Neural cell (in vitro differentiated cells): ENCODE data around the gene SYNGR1. TPM values are rescaled to one million over a fixed set of nuclear protein-coding genes. Genes with fewer than 3 reads are reported as not detected.

Experiments
- H2AFZ ChIP-seq: fragments of 200-600, 300-800 bp; sonication (generic), shearing (Covaris generic); 2 replicates; pipeline ENCODE4 v1.6.0; 2014; ENCODE audit warnings: low read depth, mild to moderate bottlenecking, antibody characterized with exemption, low read length, moderate library complexity
- H3F3A ChIP-seq: fragments of 200-600 bp; shearing (Covaris generic); 2 replicates; pipeline ENCODE4 v1.6.1; 2016; ENCODE audit warnings: mild to moderate bottlenecking, moderate library complexity, mixed read lengths, antibody characterized with exemption, low read length; ENCODE audit not compliant: insufficient read depth, poor library complexity, severe bottlenecking
- H3K27ac ChIP-seq: fragments of 200-600, 300-800 bp; sonication (generic), shearing (Covaris generic); 2 replicates; pipeline ENCODE4 v1.5.1; 2014; ENCODE audit warnings: mild to moderate bottlenecking, low read length, moderate library complexity
- H3K27me3 ChIP-seq: fragments of 300-800, 200-600 bp; sonication (generic), shearing (Covaris generic); 2 replicates; pipeline ENCODE4 v1.6.0; 2014; ENCODE audit warnings: mild to moderate bottlenecking, low read depth, low read length, moderate library complexity; ENCODE audit not compliant: insufficient read depth
- H3K36me3 ChIP-seq: fragments of 300-800, 200-600 bp; sonication (generic), shearing (Covaris generic); 2 replicates; pipeline ENCODE4 v1.5.1; 2014; ENCODE audit warnings: mild to moderate bottlenecking, antibody characterized with exemption, low read length, moderate library complexity; ENCODE audit not compliant: insufficient read depth
- H3K4me2 ChIP-seq: fragments of 300-800, 200-600 bp; sonication (generic), shearing (Covaris generic); 2 replicates; pipeline ENCODE4 v1.6.0; 2014; ENCODE audit warnings: mild to moderate bottlenecking, low read length
- H3K4me3 ChIP-seq: fragments of 300-800, 200-600 bp; sonication (generic), shearing (Covaris generic); 2 replicates; pipeline ENCODE4 v1.5.1; 2014; ENCODE audit warnings: mild to moderate bottlenecking, low read length, moderate library complexity
- H3K79me2 ChIP-seq: fragments of 200-600 bp; shearing (Covaris generic); replicated peaks from 2 replicates; pipeline ENCODE4 v1.6.0; 2014; ENCODE audit warnings: mild to moderate bottlenecking, low read length, moderate library complexity; ENCODE audit not compliant: insufficient read depth
- H3K9ac ChIP-seq: fragments of 300-800, 200-600 bp; sonication (generic), shearing (Covaris generic); 2 replicates; pipeline ENCODE4 v1.6.1; 2016; ENCODE audit warnings: mild to moderate bottlenecking, low read length, mixed read lengths
- H3K9me2 ChIP-seq: fragments of 200-600 bp; shearing (Covaris generic); 2 replicates; pipeline ENCODE4 v1.6.1; 2016; ENCODE audit warnings: mild to moderate bottlenecking, low read length, mixed read lengths; ENCODE audit not compliant: insufficient read depth
- H3K9me3 ChIP-seq: fragments of 200-600, 300-800 bp; sonication (generic), shearing (Covaris generic); 2 replicates; pipeline ENCODE4 v1.6.1; 2016; ENCODE audit warnings: mild to moderate bottlenecking, mixed run types, low read length, moderate library complexity, mixed read lengths
- H4K20me1 ChIP-seq: fragments of 200-600 bp; shearing (Covaris generic); 2 replicates; pipeline ENCODE4 v1.6.1; 2016; ENCODE audit warnings: mild to moderate bottlenecking, mixed run types; ENCODE audit not compliant: insufficient read depth
- CTCF ChIP-seq: fragments of 450-650 bp; IDR thresholded peaks from 2 replicates; pipeline ENCODE4 v1.5.1; 2014; ENCODE audit warnings: antibody characterized with exemption, mild to moderate bottlenecking, moderate library complexity; ENCODE audit not compliant: poor library complexity, severe bottlenecking
- EP300 ChIP-seq: fragments of 450-650 bp; conservative IDR thresholded peaks from 2 replicates; pipeline ENCODE4 v1.6.1; 2014; ENCODE audit warnings: antibody characterized with exemption, mild to moderate bottlenecking, moderate library complexity; ENCODE audit not compliant: poor library complexity, severe bottlenecking
- EZH2 ChIP-seq: fragments of 200-600, 300-800 bp; shearing (Covaris generic), sonication (generic); IDR thresholded peaks from 2 replicates; pipeline ENCODE4 v1.6.1; 2014; ENCODE audit warnings: antibody characterized with exemption, low read length, borderline replicate concordance, mild to moderate bottlenecking; ENCODE audit not compliant: insufficient read depth, poor library complexity, severe bottlenecking
- MXI1 ChIP-seq: fragments of 450-650 bp; conservative IDR thresholded peaks from 2 replicates; pipeline ENCODE4 v1.6.1; 2014; ENCODE audit warnings: antibody characterized with exemption, mild to moderate bottlenecking; ENCODE audit not compliant: poor library complexity, severe bottlenecking
- POLR2AphosphoS5 ChIP-seq: IDR thresholded peaks from 2 replicates; pipeline ENCODE4 v1.6.1; 2012
- RAD21 ChIP-seq: fragments of 450-650 bp; conservative IDR thresholded peaks from 2 replicates; pipeline ENCODE4 v1.6.1; 2014; ENCODE audit warnings: antibody characterized with exemption, mild to moderate bottlenecking, moderate library complexity
- REST ChIP-seq: IDR thresholded peaks from 2 replicates; pipeline ENCODE4 v1.6.1; 2012; ENCODE audit warnings: borderline replicate concordance
- SMC3 ChIP-seq: fragments of 450-650 bp; conservative IDR thresholded peaks from 2 replicates; pipeline ENCODE4 v1.6.1; 2014; ENCODE audit warnings: antibody characterized with exemption, mild to moderate bottlenecking, moderate library complexity; ENCODE audit not compliant: poor library complexity
- TAF1 ChIP-seq: IDR thresholded peaks from 2 replicates; pipeline ENCODE4 v1.6.1; 2012; ENCODE audit warnings: low read depth
- polyA plus RNA-seq: library from polyadenylated mRNA; depleted of rRNA; stranded (reverse); fragments of >200 nt; gene quantifications from 2 replicates; pipeline ENCODE4 v1.2.3, GENCODE V29; 2014
- small RNA-seq, 3 experiments: library from RNA; depleted of rRNA; stranded (forward); fragments of <200 nt; gene quantifications; one replicate each; pipeline ENCODE3, GENCODE V24; 2012

SYNGR1 gene
- polyA plus RNA-seq, 1 donor from 2014 or later = 68.4 TPM

DNA sequence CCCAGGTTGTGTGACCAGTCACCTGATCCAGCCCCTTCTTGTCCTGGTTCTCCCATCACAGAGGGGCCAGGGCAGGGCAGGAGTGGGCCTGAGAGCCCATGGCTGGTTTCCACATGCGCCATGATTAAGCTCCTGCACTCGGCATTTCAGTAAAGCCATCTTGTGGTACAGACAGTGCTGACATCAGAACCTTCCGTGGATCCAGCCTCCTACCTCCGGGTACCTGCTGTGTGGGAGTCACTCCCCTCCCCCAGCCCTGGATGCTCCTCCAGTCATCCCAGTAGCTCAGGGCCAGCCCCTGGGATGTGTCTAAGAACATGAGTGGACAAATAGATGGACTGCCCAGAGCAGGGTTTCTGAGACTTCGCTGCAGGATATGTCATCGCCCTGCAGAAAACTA, 84.9 kb downstream of the SYNGR1 start:
- Histone ChIP-seq H3K9me3 (no peaks in the 10 kb centered on the region), H3K27ac (no peak overlapping the region), H3K4me3 (no peak overlapping the region), H3K9ac (no peak overlapping the region), H3K36me3 (no peaks in the 10 kb centered on the region), H3K9me2 (no peaks in the 10 kb centered on the region), H3K27me3 (no peaks in the 10 kb centered on the region), H3K79me2 (no peaks in the 10 kb centered on the region), H3K4me2 (no peak overlapping the region), H4K20me1 (no peaks in the 10 kb centered on the region), H2AFZ (no peak overlapping the region), H3F3A (no peaks in the 10 kb centered on the region)
- TF ChIP-seq MXI1 = no peak
- no peak for TF ChIP-seq TAF1
- TF ChIP-seq EP300 = no peak
- no peak for TF ChIP-seq RAD21
- TF ChIP-seq REST = no peak
- TF ChIP-seq POLR2AphosphoS5 = no peak
- no peak for TF ChIP-seq EZH2
- TF ChIP-seq SMC3 = no peak
- no peak for TF ChIP-seq CTCF

Small RNA genes lying within 50 kb of the gene (small RNA-seq; reads per million reads assigned to genes)
- gene SNORD43 (0 reads per million in 3 experiments), gene SNORD83A (10,102 to 23,725 (median 19,661) reads per million in 3 experiments), gene SNORD83B (0 reads per million in 3 experiments)

Other genes with a start within 250 kb of the SYNGR1 start
- gene CBX7, start 197.3 kb upstream of the SYNGR1 start, polyA plus RNA-seq = 4.4 and 6.1 TPM in 2 replicates
- 0.08 and 0.61 TPM in 2 replicates for gene PDGFB, start 105.0 kb upstream of the SYNGR1 start, polyA plus RNA-seq
- gene RPL3, start 30.4 kb upstream of the SYNGR1 start, polyA plus RNA-seq = 1,527 and 1,646 TPM in 2 replicates
- 25.3 and 26.5 TPM in 2 replicates for gene TAB1, start 49.8 kb downstream of the SYNGR1 start, polyA plus RNA-seq
- 29.1 and 36.2 TPM in 2 replicates for gene MGAT3, start 107.0 kb downstream of the SYNGR1 start, polyA plus RNA-seq
- 15.3 and 19.8 TPM in 2 replicates for gene MIEF1, start 152.3 kb downstream of the SYNGR1 start, polyA plus RNA-seq
- 394 and 399 TPM in 2 replicates for gene ATF4, start 170.6 kb downstream of the SYNGR1 start, polyA plus RNA-seq
- 154 and 164 TPM in 2 replicates for gene RPS19BP1, start 182.8 kb downstream of the SYNGR1 start, polyA plus RNA-seq
- 1.9 and 2.6 TPM in 2 replicates for gene CACNA1I, start 220.8 kb downstream of the SYNGR1 start, polyA plus RNA-seq